HK-2 (cell line): Measurements from ENCODE around the gene DEPDC7.

Source experiments
- DNase-seq: peaks from one replicate; pipeline ENCODE4 v3.0.0-alpha.2; 2018; ENCODE audit not compliant: unreplicated experiment

DEPDC7 gene

DNA sequence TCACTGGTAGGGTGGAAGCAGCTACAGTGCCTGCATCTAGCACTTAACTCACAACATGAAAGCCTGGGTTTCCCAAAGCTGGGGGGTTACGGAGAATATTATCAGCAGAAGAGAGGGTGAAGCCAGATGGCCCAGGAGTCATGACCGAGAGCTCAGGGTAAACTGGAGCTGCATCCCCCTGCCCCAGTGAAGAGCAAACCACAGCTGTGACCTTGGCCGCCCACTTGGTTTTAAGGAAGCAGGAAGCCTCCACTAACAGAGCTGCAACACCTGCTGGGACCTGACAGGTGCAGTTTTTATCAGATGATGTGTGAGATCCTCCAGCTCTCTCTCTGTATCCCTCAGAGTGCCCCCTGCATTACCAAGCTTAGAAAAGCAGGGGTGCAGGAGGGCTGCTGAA, 44.6 kb downstream of the DEPDC7 start:
- DNase-seq = no peak

- DNase-seq = no peak
Measured at GRCh38 chr11:33062137-33062536, 46.5 kb downstream of the DEPDC7 start.

GRCh38 chr11:33063326-33063881, 47.7 kb downstream of the DEPDC7 start:
- no peak for DNase-seq

DNA sequence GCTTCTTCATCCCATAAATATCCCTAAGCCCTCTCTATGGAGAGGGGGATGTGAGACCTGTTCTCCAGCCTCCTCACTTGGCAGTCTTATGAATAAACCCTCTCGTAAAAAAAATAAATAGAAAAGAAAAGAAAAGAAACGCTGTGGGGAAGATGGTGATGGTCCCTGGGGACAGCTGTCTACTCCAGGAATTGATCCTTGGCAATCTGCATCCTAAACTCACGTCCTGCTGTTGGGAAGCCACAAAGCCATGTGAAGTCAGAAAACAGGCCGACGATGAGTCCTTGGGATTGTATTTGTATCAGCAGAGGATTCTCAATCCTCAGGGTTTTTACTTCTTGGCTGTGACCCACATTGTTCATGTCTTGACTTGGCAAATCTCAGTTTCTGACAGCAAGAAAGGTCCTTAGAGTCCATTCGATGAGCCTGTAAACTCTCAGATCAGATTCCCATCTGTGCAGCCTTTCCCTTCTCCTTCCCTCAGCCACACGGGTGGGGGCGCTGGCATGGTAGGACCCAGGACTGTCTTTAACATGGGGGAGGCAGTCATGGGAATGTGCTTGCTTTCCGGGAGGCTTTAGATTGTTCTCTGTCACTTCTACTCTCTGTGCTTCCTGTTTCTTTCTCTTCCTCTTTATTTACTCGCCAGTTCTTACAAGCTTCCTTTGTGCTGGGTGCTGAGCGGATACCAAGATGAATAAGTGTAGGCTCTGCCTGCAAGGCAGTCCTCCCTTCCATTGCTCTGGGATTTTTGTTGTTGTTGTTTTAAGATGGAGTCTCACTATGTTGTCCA, 48.6 kb downstream of the DEPDC7 start:
- no peak for DNase-seq

- no peak for DNase-seq
Measured at GRCh38 chr11:33064866-33065265, 49.2 kb downstream of the DEPDC7 start.

DNA sequence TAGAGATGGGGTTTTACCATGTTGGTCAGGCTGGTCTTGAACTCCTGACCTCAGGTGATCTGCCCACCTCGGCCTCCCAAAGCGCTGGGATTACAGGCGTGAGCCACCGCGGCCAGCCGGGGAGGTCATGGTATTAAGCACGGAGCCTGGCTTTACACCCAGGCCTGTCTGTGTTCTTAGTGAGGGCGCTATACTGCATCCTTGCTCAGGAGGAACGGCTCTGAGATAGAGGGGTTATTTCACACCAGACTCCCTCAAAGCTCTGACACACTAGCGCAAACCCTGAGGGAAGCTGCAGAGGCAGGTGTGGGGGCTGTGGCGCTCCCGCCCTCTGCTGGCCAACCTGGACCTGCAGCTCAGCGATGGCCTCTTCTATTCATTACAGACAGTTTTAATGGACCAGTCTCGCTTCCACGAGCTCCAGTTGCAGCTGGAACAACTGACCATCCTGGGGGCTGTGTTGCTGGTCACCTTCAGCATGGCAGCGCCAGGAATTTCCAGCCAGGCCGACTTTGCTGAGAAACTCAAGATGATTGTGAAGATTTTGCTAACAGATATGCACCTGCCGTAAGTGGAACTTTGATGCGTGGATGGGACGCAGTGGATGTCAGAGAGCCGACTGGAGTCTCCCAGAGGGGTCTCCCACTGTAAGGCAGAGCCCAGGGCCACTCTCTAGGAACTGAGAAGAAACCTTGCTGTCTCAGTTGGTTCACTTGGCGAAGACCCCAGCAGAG, 49.9 kb downstream of the DEPDC7 start:
- DNase-seq = peak; percentile 41

DNA sequence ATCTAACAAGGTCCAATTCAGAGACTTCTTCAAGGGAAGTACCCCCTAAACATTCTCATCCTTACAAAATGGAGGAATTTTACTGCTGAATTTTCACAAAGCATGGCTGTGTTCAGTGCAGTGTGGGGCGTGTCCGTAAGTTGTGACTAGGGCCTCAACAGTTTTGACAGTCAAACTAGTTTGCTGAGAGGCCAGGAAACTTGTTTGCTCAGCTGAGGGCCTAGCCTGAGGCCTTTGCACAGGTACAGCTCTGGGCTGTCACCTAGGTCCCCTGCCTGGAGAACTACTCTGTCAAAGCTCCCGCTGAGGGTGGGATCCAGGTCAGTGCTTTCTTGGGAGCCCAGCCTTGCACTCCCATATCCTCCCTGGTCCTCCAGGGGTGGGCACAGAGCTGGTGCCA, 51.6 kb downstream of the DEPDC7 start:
- DNase-seq = no peak

DNA sequence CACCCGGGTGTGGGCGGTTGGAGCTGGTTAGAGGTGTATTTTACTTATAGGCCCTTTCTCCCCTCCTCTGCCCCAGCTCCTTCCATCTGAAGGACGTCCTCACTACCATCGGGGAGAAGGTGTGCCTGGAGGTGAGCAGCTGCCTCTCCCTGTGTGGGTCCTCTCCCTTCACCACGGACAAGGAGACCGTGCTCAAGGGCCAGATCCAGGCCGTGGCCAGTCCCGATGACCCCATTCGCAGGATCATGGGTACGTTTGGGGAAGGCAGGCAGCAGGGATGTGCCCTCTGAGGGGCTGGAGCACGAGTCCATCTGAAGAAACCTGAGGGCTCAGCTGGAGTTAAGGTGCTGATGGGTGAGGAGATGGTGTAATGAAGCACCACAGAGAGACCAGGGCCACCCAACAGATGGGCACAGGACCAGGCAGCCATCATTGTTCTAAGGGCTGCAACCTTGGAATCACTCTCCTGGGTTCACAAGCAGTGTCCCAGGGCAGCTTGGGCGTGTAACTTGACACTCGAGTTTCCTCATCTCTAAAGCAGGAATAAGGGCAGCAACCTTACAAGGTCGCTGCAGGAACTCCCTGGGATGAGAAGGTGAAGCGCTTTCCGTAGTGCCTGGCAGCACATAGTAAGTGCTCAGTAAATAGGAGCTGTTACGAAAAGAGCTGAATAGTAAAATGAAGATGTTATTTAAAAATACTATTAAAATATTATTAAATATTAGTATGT, 53.1 kb downstream of the DEPDC7 start:
- DNase-seq = no peak

GRCh38 chr11:33072465-33072864, 56.8 kb downstream of the DEPDC7 start:
- DNase-seq = no peak
